Calu3 (cell line): ENCODE data around the gene FAM13A. TPM values are rescaled to one million over a fixed set of nuclear protein-coding genes. Genes with fewer than 3 reads are reported as not detected.

Experiments used
- BruUV-seq: library from RNA; stranded (reverse); fragments of 400-500 nt; replicated peaks from 2 replicates; lab custom pipeline; 2021; lab: Mats Ljungman, UMichigan
- CTCF ChIA-PET: fragments of 300-600 bp; sonication (Branson Sonifier 250); formaldehyde crosslinking; loops from one replicate; lab custom pipeline; 2022; ENCODE audit warnings: antibody characterized with exemption; lab: Charles Lee
- DNase-seq: peaks from one replicate; pipeline ENCODE4 v3.0.0; 2022
- H3K27ac Mint-ChIP-seq: one replicate; pipeline ENCODE4 v1.8.0; 2022; ENCODE audit warnings: mixed read lengths; ENCODE audit not compliant: unreplicated experiment
- H3K27me3 Mint-ChIP-seq: one replicate; pipeline ENCODE4 v1.8.0; 2022; ENCODE audit warnings: mixed read lengths; ENCODE audit not compliant: unreplicated experiment
- H3K36me3 Mint-ChIP-seq: one replicate; pipeline ENCODE4 v1.8.0; 2022; ENCODE audit warnings: mild to moderate bottlenecking, moderate library complexity, mixed read lengths; ENCODE audit not compliant: insufficient read depth, unreplicated experiment
- H3K4me1 Mint-ChIP-seq: one replicate; pipeline ENCODE4 v1.8.0; 2022; ENCODE audit warnings: mild to moderate bottlenecking, low read depth, mixed read lengths; ENCODE audit not compliant: unreplicated experiment
- H3K4me3 Mint-ChIP-seq: one replicate; pipeline ENCODE4 v1.8.0; 2022; ENCODE audit warnings: mild to moderate bottlenecking, low read depth, moderate library complexity, mixed read lengths; ENCODE audit not compliant: unreplicated experiment
- H3K9me3 Mint-ChIP-seq: one replicate; pipeline ENCODE4 v1.8.0; 2022; ENCODE audit warnings: low read depth, mixed read lengths; ENCODE audit not compliant: unreplicated experiment
- intact Hi-C: fragments of 100-400 bp; cut with micrococcal nuclease; formaldehyde crosslinking; loops from one replicate; pipeline ENCODE4 v1.10.0; 2022; ENCODE audit not compliant: unreplicated experiment
- total RNA-seq: library from RNA; stranded (reverse); gene quantifications from 2 replicates; pipeline ENCODE4 v1.2.3, GENCODE V29; 2022
- TF ChIP-seq, protein P1 (sequence below): fragments of 200-600 bp; IDR thresholded peaks from one replicate; pipeline ENCODE4 v1.8.0; 2022; ENCODE audit warnings: antibody characterized with exemption; ENCODE audit not compliant: unreplicated experiment

The FAM13A gene
- total RNA-seq, 1 experiment from 2014 or later = 13.5 TPM

DNA sequence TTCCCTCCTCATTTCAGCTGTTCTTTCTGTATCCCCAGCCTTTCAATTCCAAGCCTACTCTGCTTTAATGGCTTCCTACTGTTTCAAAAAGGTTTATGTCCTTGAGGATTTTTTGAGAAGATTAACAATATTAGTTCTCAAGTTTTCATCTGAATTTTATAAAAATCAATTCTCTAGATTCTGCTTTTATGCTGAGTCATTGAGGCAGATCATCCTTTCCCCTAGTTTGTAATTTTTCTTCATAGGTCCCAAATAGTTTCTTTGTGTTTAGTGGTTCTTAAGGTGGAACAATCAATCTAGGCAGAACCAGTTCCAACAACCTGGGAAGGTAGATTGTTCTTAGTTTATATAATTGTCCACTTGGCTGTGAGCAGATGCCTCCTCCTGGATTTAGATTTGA, 259.3 kb downstream of the FAM13A start:
- DNase-seq = no peak
- intact Hi-C loops = no loop called here
- H3K27me3 Mint-ChIP-seq = no peaks in the 10 kb centered on the region
- no TSS peak for BruUV-seq
- TF ChIP-seq, protein P1, sequence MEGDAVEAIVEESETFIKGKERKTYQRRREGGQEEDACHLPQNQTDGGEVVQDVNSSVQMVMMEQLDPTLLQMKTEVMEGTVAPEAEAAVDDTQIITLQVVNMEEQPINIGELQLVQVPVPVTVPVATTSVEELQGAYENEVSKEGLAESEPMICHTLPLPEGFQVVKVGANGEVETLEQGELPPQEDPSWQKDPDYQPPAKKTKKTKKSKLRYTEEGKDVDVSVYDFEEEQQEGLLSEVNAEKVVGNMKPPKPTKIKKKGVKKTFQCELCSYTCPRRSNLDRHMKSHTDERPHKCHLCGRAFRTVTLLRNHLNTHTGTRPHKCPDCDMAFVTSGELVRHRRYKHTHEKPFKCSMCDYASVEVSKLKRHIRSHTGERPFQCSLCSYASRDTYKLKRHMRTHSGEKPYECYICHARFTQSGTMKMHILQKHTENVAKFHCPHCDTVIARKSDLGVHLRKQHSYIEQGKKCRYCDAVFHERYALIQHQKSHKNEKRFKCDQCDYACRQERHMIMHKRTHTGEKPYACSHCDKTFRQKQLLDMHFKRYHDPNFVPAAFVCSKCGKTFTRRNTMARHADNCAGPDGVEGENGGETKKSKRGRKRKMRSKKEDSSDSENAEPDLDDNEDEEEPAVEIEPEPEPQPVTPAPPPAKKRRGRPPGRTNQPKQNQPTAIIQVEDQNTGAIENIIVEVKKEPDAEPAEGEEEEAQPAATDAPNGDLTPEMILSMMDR = no peak
- no peak overlapping the region for H3K4me3 Mint-ChIP-seq
- CTCF ChIA-PET = no interaction called here
- H3K9me3 Mint-ChIP-seq = no peaks in the 10 kb centered on the region
- peak overlapping the region; percentile 59 for H3K27ac Mint-ChIP-seq
- peaks cover 35% of the 10 kb centered on the region for H3K4me1 Mint-ChIP-seq
- H3K36me3 Mint-ChIP-seq = no peaks in the 10 kb centered on the region

- CTCF ChIA-PET = no interaction called here
Observed at GRCh38 chr4:88796545-88796944, 260.4 kb downstream of the FAM13A start.

GRCh38 chr4:88794952-88795351, 262.0 kb downstream of the FAM13A start:
- Mint-ChIP-seq H3K4me1 (peaks cover 31% of the 10 kb centered on the region), H3K4me3 (no peak overlapping the region), H3K27ac (no peak overlapping the region), H3K27me3 (no peaks in the 10 kb centered on the region), H3K9me3 (no peaks in the 10 kb centered on the region), H3K36me3 (peaks cover 7% of the 10 kb centered on the region)
- intact Hi-C loops = loop anchor here (5.0 kb wide), 2 partner anchors 38 to 58 kb away; no protein-coding TSS in a partner anchor
- CTCF ChIA-PET = no interaction called here
- TF ChIP-seq, protein P1 = no peak
- no peak for DNase-seq
- BruUV-seq = no TSS peak

More at GRCh38 chr4:88796545-88796944, 260.4 kb downstream of the FAM13A start:
- intact Hi-C loops = no loop called here
- Mint-ChIP-seq H3K9me3 (no peaks in the 10 kb centered on the region), H3K36me3 (peaks cover 7% of the 10 kb centered on the region), H3K27ac (no peak overlapping the region), H3K4me3 (no peak overlapping the region), H3K4me1 (peaks cover 35% of the 10 kb centered on the region), H3K27me3 (no peaks in the 10 kb centered on the region)
- DNase-seq = no peak
- no TSS peak for BruUV-seq
- TF ChIP-seq, protein P1 = no peak

GRCh38 chr4:88794087-88794690, 262.8 kb downstream of the FAM13A start:
- H3K36me3 Mint-ChIP-seq = peaks cover 7% of the 10 kb centered on the region
- intact Hi-C loops = loop anchor here (5.0 kb wide), 2 partner anchors 37 to 57 kb away; no protein-coding TSS in a partner anchor
- H3K4me1 Mint-ChIP-seq = peaks cover 37% of the 10 kb centered on the region
- no TSS peak for BruUV-seq
- CTCF ChIA-PET = interaction anchor here (0.6 kb wide), 1 partner anchor 739 kb away, joined by 5 read pairs; no protein-coding TSS in a partner anchor
- no peaks in the 10 kb centered on the region for H3K27me3 Mint-ChIP-seq
- no peak overlapping the region for H3K4me3 Mint-ChIP-seq
- H3K9me3 Mint-ChIP-seq = no peaks in the 10 kb centered on the region
- no peak overlapping the region for H3K27ac Mint-ChIP-seq
- DNase-seq = no peak
- TF ChIP-seq, protein P1 = no peak
